ENCODE data around the gene MYL6. TPM values are rescaled to one million over a fixed set of nuclear protein-coding genes. Genes with fewer than 3 reads are reported as not detected.
"Not testable (repeated sequence)": the region's sequence is repeated elsewhere in the genome, so short reads cannot be mapped to it uniquely, and the experiment has no call there.

MYL6 gene
- total RNA-seq, 1 experiment from 2014 or later, result 1,024 TPM

- TF ChIP-seq TCF7L2 (IDR thresholded peaks at IDR 0.05; ENCODE audit: low read depth, low read length) (no peak), REST (IDR thresholded peaks at IDR 0.05; ENCODE audit: insufficient read depth in 1 of 2, low read depth in 2 of 2, low read length in 1 of 2) (no peak)
- Histone ChIP-seq H3K27ac (ENCODE audit: low read length) (no peak overlapping the region), H3K27me3 (ENCODE audit: control insufficient read depth, insufficient read depth, low read length) (no peaks in the 10 kb centered on the region), H3K4me1 (ENCODE audit: control insufficient read depth, insufficient read depth, low read length) (peaks cover 38% of the 10 kb centered on the region), H3K36me3 (ENCODE audit: control insufficient read depth, insufficient read depth, low read length) (peaks cover 5% of the 10 kb centered on the region; the same call in 1 of the 2 replicates), H3K9me3 (ENCODE audit: control insufficient read depth, insufficient read depth, low read depth, low read length) (no peaks in the 10 kb centered on the region), H3K4me3 (ENCODE audit: low read depth in 2 of 2, low read length in 2 of 2) (no peak overlapping the region)
- ChIA-PET POLR2A (interaction anchor here (0.6 kb wide), 1 partner anchor 36 kb away, joined by 3 read pairs; no protein-coding TSS in a partner anchor), CTCF (interaction anchor here (0.5 kb wide), 1 partner anchor 35 kb away, joined by 4 read pairs; no protein-coding TSS in a partner anchor)
- intact Hi-C loops (cut with micrococcal nuclease; ENCODE audit: unreplicated experiment), result loop anchor here (5.0 kb wide), 1 partner anchor 38 kb away; the partner anchor contains the start of genes RPL41 and ZC3H10
- in situ Hi-C loops (cut with HindIII; ENCODE audit: low pct_unique_long_range_greater_than_20kb, low sequenced_read_pairs), result no loop called here
- DNase-seq (ENCODE audit: low read depth, low spot score), result no peak
- ATAC-seq, result no peak
- no TSS peak for BruUV-seq (replicated peaks)
These were observed 2.8 kb upstream of the MYL6 start for GRCh38 chr12:56155256-56155845.

DNA sequence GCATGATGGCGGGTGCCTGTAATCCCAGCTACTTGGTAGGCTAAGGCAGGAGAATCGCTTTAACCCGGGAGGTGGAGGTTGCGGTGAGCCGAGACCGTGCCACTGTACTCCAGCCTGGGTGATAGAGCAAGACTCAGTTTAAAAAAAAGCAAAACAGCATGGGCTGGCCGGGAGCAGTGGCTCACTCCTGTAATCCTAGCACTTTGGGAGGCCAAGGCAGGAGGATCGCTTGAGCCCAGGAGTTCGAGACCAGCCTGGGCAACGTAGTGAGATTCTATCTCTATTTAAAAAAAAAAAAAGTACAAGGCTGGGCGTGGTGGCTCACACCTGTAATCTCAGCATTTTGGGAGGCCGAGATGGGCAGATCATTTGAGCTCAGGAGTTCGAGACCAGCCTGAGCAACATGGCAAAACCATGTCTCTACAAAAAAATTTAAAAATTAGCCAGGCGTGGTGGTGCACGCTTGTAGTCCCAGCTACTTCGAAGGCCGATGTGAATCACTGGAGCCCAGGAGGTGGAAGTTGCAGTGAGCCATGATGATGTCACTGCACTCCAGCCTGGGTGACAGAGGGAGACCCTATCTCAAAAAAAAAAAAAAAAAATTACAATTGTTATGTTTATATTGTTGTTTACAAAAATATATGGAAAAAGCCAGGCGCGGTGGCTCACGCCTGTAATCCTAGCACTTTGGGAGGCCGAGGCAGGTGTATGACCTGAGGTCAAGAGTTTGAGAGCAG is 1.5 kb upstream of the MYL6 start:
- BruUV-seq (replicated peaks); H3K9me3 ChIP-seq (ENCODE audit: control insufficient read depth, insufficient read depth, low read depth, low read length); POLR2A ChIA-PET; CTCF ChIA-PET; DNase-seq (ENCODE audit: low read depth, low spot score); H3K27me3 ChIP-seq (ENCODE audit: control insufficient read depth, insufficient read depth, low read length); in situ Hi-C loops (cut with HindIII; ENCODE audit: low pct_unique_long_range_greater_than_20kb, low sequenced_read_pairs); ATAC-seq; H3K36me3 ChIP-seq (ENCODE audit: control insufficient read depth, insufficient read depth, low read length): not testable (repeated sequence)
- intact Hi-C loops (cut with micrococcal nuclease; ENCODE audit: unreplicated experiment), result loop anchor here (5.0 kb wide), 1 partner anchor 39 kb away; the partner anchor contains the start of genes RPL41 and ZC3H10
- Histone ChIP-seq H3K27ac (ENCODE audit: low read length) (peak overlapping the region; percentile 92), H3K4me1 (ENCODE audit: control insufficient read depth, insufficient read depth, low read length) (peaks cover 39% of the 10 kb centered on the region), H3K4me3 (ENCODE audit: low read depth in 2 of 2, low read length in 2 of 2) (peak overlapping the region; percentile 74 to 78; a peak in 3 of 4 replicates)

- CTCF ChIA-PET, result no interaction called here
- intact Hi-C loops (cut with micrococcal nuclease; ENCODE audit: unreplicated experiment), result loop anchor here (5.0 kb wide), 1 partner anchor 40 kb away; the partner anchor contains the start of genes RPL41 and ZC3H10
These were observed 744 bp upstream of the MYL6 start for GRCh38 chr12:56157201-56158028.

More at GRCh38 chr12:56157201-56158028, 744 bp upstream of the MYL6 start:
- H3K9me3 ChIP-seq (ENCODE audit: control insufficient read depth, insufficient read depth, low read depth, low read length), result no peaks in the 10 kb centered on the region
- H3K4me3 ChIP-seq (ENCODE audit: low read depth in 2 of 2, low read length in 2 of 2), result peak overlapping the region; percentile 74 to 78
- TF ChIP-seq POLR2AphosphoS5 (IDR thresholded peaks at IDR 0.05; ENCODE audit: low read depth, low read length), result peak; percentile 72; the same call in 1 of the 2 replicates
- TF ChIP-seq, protein P1, sequence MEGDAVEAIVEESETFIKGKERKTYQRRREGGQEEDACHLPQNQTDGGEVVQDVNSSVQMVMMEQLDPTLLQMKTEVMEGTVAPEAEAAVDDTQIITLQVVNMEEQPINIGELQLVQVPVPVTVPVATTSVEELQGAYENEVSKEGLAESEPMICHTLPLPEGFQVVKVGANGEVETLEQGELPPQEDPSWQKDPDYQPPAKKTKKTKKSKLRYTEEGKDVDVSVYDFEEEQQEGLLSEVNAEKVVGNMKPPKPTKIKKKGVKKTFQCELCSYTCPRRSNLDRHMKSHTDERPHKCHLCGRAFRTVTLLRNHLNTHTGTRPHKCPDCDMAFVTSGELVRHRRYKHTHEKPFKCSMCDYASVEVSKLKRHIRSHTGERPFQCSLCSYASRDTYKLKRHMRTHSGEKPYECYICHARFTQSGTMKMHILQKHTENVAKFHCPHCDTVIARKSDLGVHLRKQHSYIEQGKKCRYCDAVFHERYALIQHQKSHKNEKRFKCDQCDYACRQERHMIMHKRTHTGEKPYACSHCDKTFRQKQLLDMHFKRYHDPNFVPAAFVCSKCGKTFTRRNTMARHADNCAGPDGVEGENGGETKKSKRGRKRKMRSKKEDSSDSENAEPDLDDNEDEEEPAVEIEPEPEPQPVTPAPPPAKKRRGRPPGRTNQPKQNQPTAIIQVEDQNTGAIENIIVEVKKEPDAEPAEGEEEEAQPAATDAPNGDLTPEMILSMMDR (IDR thresholded peaks at IDR 0.05), result no peak
- TF ChIP-seq SIN3A (IDR thresholded peaks at IDR 0.05; ENCODE audit: borderline replicate concordance, insufficient read depth, low read depth, low read length), result 0 out of 2 replicates have a peak, but pooled peaks have one; percentile 40
- ATAC-seq (peak; percentile 72), DNase-seq (ENCODE audit: low read depth, low spot score) (peak; percentile 43)
- no peaks in the 10 kb centered on the region for H3K27me3 ChIP-seq (ENCODE audit: control insufficient read depth, insufficient read depth, low read length)
- H3K27ac ChIP-seq (ENCODE audit: low read length), result peak overlapping the region; percentile 92
- POLR2A ChIA-PET, result interaction anchor here (0.7 kb wide), 1 partner anchor 39 kb away, joined by 3 read pairs; no protein-coding TSS in a partner anchor
- H3K36me3 ChIP-seq (ENCODE audit: control insufficient read depth, insufficient read depth, low read length), result peaks cover 2% of the 10 kb centered on the region; the same call in 1 of the 2 replicates
- no TSS peak for BruUV-seq (replicated peaks)
- in situ Hi-C loops (cut with HindIII; ENCODE audit: low pct_unique_long_range_greater_than_20kb, low sequenced_read_pairs), result no loop called here
- peaks cover 39% of the 10 kb centered on the region for H3K4me1 ChIP-seq (ENCODE audit: control insufficient read depth, insufficient read depth, low read length)

Data from Panc1 (cell line).